ENCODE measurements around the gene CRYBG1.

CRYBG1 gene, protein sequence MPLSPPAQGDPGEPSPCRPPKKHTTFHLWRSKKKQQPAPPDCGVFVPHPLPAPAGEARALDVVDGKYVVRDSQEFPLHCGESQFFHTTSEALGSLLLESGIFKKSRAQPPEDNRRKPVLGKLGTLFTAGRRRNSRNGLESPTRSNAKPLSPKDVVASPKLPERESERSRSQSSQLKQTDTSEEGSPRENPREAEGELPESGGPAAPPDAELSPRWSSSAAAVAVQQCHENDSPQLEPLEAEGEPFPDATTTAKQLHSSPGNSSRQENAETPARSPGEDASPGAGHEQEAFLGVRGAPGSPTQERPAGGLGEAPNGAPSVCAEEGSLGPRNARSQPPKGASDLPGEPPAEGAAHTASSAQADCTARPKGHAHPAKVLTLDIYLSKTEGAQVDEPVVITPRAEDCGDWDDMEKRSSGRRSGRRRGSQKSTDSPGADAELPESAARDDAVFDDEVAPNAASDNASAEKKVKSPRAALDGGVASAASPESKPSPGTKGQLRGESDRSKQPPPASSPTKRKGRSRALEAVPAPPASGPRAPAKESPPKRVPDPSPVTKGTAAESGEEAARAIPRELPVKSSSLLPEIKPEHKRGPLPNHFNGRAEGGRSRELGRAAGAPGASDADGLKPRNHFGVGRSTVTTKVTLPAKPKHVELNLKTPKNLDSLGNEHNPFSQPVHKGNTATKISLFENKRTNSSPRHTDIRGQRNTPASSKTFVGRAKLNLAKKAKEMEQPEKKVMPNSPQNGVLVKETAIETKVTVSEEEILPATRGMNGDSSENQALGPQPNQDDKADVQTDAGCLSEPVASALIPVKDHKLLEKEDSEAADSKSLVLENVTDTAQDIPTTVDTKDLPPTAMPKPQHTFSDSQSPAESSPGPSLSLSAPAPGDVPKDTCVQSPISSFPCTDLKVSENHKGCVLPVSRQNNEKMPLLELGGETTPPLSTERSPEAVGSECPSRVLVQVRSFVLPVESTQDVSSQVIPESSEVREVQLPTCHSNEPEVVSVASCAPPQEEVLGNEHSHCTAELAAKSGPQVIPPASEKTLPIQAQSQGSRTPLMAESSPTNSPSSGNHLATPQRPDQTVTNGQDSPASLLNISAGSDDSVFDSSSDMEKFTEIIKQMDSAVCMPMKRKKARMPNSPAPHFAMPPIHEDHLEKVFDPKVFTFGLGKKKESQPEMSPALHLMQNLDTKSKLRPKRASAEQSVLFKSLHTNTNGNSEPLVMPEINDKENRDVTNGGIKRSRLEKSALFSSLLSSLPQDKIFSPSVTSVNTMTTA (N-terminal part only)

DNA sequence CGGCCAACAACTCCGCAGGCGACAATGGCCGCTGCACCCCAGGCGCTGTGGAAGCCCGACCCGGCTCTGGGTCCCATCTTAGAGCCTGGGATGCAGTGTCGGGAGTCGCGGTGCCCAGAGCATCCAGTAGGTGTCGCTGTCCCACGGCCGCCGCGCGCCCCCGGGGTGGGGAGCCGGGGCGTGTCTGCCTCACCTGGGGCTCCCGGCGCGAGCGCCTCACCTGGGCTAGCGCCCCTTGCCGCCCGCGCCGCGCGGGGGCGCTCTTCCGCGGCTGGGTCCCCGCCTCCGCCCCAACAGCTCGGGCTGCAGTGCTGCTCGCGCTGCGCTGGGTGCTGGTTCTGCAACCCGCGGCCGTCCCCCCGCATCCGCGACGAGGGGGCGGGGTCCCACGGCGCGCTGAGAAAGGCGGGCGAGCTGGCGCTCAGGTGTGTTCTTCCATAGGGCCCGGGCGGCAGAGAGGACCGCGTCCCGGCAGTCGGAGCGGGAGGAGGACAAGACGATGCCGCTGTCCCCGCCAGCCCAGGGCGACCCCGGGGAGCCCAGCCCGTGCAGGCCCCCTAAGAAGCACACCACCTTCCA lies at the start of gene CRYBG1:
Gene CRYBG1 (plus strand): TSS at position 308 of the 579 bp plus-strand sequence. CDS start 192 bp downstream, at position 500.
- no peak for DNase-seq

DNA sequence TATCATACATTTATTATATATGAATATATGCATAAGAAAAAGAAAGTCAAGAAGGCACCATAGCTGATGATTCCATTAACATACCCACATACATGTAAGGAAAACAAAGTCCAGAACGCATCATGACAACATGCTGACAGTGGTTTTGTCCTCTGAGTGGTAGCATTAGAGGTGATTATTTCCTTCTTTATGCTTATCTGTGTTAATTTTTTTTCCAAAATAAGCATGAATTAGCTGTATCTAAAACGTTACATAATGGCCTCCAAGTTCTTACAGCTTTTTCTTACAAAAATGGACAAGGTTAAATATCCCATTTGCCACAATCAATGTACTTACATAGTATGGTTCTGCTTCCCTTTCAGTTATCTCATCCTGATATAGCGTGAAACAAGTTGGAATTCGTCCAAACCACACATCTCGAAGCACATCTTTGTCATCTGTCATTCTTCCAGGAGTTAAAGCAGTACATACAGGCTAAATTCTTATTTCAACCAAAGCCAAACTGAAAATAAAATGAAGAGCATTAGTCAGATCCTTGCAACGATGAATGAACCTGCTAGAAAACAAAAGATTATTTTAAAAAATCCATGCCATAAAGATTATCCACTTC lies 44.6 kb upstream of the CRYBG1 start:
- DNase-seq = no peak

GRCh38 chr6:106316375-106316766 lies 44.1 kb upstream of the CRYBG1 start:
- DNase-seq = no peak

- no peak for DNase-seq
Measured at GRCh38 chr6:106318061-106318460, 42.5 kb upstream of the CRYBG1 start.

DNA sequence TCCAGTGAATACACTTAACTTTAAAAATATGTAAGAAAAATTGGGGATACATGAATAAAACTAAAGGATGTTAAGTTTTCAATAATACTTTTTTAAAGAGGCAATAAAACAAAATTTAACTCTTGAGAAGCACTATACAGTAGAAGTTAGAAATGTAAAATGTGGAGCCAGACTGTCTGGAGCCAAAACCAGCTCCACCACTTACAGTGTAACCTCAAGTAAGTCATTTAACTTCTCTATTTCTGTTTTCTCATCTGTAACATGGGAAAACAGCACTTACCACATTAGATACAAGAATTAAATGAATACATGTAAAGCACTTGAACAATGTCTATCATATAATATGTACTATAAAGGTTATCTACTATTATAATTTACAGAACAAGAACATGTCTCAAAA lies 41.7 kb upstream of the CRYBG1 start:
- no peak for DNase-seq

DNA sequence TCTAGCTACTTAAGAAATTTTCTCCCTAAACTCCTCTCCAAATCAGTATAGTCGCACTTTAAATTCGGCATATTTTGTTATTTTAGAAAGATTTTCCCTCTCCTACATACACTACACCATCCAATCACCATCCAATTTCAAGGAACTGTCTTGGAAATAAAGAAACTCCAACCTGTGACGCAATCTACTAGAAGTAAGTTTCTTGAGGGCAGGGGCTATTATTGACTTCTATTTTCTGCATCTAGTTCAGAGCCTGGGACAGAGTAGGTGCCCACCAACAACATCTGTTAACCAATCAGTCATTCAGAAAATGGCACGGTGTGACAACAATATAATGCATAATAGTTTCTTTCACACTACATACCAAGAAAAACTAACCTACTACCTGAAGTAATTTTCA lies 38.6 kb upstream of the CRYBG1 start:
- DNase-seq = no peak

GRCh38 chr6:106324726-106325335 lies 35.7 kb upstream of the CRYBG1 start:
- no peak for DNase-seq

- DNase-seq = peak; percentile 94
Measured at GRCh38 chr6:106325336-106326178, 35.0 kb upstream of the CRYBG1 start, which contains the start of gene ATG5. Gene ATG5, minus strand, starts transcription at chr6:106325760. Its CDS starts 9,552 bp downstream, at chr6:106316208.

DNA sequence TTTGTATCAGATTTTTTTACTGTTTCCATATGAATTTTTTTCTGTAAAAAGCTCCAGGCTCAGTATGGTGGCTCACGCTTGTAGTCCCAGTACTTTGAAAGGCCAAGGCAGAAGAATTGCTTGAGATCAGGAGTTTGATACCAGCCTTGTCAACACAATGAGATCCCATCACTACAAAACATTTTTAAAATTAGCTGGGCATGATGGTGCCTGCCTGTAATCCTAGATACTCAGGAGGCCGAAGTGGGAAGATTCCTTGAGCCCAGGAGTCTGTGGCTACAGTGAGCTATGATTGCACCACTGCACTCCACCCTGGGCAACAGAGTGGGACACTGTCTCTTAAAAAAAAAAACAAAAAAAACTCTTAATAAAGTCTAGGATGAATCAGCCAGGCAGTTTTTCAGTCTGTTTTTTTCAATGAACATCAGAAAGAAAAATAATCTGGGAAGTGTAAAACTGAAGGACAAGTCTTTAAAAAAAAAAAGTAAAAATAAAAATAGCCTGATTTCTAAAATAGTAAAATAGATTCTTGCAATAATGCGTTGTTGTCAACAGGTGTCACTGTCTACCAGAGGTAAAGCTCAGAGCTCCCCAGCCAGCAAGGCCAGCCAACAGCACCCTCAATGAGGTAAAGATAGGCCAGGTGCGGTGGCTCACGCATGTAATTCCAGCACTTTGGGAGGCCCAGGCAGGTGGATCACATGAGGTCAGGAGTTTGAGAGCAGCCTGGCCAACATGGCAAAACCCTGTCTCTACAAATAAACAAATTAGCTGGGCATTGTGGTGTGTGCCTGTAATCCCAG lies 25.7 kb upstream of the CRYBG1 start:
- no peak for DNase-seq

DNA sequence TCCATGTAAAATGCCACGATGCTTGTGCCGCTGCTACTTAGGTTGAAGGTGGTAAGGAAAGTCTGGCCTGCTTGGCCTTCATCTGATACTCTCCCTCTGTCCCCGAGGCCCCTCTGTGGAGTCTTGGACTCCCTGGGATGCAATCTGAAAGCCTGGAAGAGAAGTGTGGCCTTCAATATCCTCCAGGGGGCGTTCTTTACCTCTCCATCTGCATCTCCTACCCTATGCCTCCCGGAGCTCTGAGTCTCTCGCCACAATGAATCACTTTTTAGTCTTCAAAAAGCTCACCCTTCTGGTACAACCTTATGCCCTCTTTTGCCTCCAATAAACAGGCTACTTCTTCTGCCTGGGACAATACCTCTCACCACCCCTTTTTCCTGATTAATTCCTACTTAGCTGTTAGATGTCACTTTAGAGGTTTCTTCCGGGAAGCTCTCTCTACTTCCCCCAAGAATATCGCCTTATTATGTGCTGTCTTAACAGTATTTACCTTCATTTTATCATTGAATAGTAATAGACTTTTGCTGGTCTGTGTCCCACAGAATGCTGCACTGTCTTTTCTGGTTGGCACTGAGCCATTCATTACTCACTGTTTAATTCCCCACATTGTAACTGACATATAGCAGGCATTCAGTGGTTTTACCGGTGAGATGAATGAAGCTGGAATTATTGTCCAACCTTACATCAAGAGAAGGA lies 21.0 kb upstream of the CRYBG1 start:
- DNase-seq = peak; percentile 8

DNA sequence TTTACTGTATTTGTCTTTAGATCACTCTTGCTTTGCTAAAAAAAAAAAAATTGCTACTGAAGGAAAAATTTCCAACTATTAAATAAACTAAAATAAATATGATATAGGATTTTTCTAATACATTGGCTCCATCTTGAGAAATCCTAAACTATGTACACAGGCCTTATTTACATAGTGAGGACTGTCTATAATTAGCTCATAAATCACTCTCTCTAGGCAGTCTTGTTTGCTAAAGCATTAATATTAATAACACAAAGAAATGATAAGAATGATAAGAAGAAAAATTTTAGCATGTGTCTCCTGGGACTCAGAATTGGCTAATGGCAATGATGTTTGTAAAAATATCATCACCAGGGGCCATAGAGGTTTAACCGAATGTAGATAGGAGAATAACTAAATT lies 13.3 kb upstream of the CRYBG1 start:
- DNase-seq = no peak

GRCh38 chr6:106356378-106356777 lies 4.1 kb upstream of the CRYBG1 start:
- DNase-seq = no peak

- no peak for DNase-seq
Measured at GRCh38 chr6:106359959-106360409, 533 bp upstream of the CRYBG1 start.

- DNase-seq = no peak
Measured at GRCh38 chr6:106360989-106361430, 493 bp downstream of the CRYBG1 start.

GRCh38 chr6:106363401-106364138 lies 3.1 kb downstream of the CRYBG1 start:
- DNase-seq = no peak

- DNase-seq = no peak
Measured at GRCh38 chr6:106369739-106370138, 9.2 kb downstream of the CRYBG1 start.

- no peak for DNase-seq
Measured at GRCh38 chr6:106370639-106371038, 10.1 kb downstream of the CRYBG1 start.

DNA sequence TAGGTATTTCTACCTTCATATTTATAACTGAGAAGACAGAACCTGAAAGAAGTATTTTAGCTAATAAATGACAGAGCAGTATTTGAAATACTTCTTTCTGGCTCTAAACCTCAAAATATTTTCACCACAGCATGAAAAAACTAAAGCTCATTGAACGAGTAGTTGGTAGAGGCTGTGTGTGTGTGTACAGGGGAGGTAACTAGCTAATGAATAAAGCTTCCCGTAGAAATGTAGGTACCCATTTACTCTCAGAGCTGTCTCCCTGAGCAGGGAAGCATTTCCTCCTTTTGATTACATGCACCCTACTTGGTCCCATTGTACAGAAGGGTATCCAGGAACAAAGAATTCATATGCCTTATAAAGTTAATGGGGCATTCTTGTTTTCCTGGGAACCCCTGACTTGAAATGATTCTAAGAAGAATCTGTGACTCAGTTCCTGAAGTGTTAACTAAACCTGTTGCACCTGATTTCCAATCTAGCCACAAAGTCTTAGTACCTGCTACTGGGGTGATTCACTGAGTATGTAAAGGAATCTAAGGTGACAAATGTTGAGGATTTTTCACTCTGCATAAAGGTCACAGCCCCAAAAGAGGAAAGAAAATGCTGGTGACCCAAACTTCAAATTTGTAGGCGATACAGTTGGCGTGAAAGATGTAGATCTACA lies 12.5 kb downstream of the CRYBG1 start:
- DNase-seq = no peak
